Loucy (cell line): ENCODE data around the gene C1orf105.

Experiments
- EZH2phosphoT487 ChIP-seq: fragments of 200-600 bp; IDR thresholded peaks from 2 replicates; pipeline ENCODE4 v1.6.1; 2018; ENCODE audit warnings: antibody characterized with exemption, mild to moderate bottlenecking, moderate library complexity, borderline replicate concordance
- TF ChIP-seq, protein P1 (sequence below): fragments of 200-600 bp; sonication (generic); conservative IDR thresholded peaks from 2 replicates; pipeline ENCODE4 v1.5.1; 2014; ENCODE audit warnings: mild to moderate bottlenecking, antibody characterized with exemption, low read length

DNA sequence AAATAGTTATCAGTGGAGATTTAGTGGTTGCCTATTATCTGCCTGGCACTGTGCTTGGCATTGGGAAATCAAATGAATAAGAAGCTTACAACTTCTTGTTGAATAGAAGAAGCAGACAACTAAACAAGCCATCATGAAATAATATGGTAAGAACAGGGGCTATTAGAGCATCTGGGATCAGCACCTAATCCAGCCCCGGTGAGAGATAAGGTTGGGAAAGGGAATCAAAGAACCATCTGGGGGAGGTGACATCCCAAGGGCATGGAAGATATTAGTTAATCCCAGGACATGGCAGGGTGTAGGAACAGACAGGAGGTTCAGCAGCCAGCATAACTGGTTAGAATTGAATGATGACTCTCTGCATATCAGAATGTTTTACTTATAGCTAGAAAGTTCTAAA, 76.2 kb downstream of the C1orf105 start:
- TF ChIP-seq, protein P1, sequence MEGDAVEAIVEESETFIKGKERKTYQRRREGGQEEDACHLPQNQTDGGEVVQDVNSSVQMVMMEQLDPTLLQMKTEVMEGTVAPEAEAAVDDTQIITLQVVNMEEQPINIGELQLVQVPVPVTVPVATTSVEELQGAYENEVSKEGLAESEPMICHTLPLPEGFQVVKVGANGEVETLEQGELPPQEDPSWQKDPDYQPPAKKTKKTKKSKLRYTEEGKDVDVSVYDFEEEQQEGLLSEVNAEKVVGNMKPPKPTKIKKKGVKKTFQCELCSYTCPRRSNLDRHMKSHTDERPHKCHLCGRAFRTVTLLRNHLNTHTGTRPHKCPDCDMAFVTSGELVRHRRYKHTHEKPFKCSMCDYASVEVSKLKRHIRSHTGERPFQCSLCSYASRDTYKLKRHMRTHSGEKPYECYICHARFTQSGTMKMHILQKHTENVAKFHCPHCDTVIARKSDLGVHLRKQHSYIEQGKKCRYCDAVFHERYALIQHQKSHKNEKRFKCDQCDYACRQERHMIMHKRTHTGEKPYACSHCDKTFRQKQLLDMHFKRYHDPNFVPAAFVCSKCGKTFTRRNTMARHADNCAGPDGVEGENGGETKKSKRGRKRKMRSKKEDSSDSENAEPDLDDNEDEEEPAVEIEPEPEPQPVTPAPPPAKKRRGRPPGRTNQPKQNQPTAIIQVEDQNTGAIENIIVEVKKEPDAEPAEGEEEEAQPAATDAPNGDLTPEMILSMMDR: no peak
- TF ChIP-seq EZH2phosphoT487: no peak
